Measurements from ENCODE around the gene STK4. TPM values are rescaled to one million over a fixed set of nuclear protein-coding genes. Genes with fewer than 3 reads are reported as not detected.

The STK4 gene
- total RNA-seq, 1 donor from 2014 or later = 13.7 TPM

GRCh38 chr20:45085289-45085688 is 119.0 kb downstream of the STK4 start:
- no peak for DNase-seq (ENCODE audit: low read depth in 2 of 2)

GRCh38 chr20:45085867-45086266 is 119.6 kb downstream of the STK4 start:
- no peak for DNase-seq (ENCODE audit: low read depth in 2 of 2)

GRCh38 chr20:45087097-45087790 is 120.9 kb downstream of the STK4 start:
- DNase-seq (ENCODE audit: low read depth in 2 of 2) = no peak

GRCh38 chr20:45087814-45088213 is 121.5 kb downstream of the STK4 start:
- DNase-seq (ENCODE audit: low read depth in 2 of 2) = no peak

GRCh38 chr20:45088247-45088646 is 121.9 kb downstream of the STK4 start:
- no peak for DNase-seq (ENCODE audit: low read depth in 2 of 2)

- no peak for DNase-seq (ENCODE audit: low read depth in 2 of 2)
These were observed 124.2 kb downstream of the STK4 start for GRCh38 chr20:45090481-45090880.

GRCh38 chr20:45091366-45091765 is 125.1 kb downstream of the STK4 start:
- no peak for DNase-seq (ENCODE audit: low read depth in 2 of 2)

GRCh38 chr20:45092898-45093297 is 126.6 kb downstream of the STK4 start:
- no peak for DNase-seq (ENCODE audit: low read depth in 2 of 2)

GRCh38 chr20:45094201-45094600 is 127.9 kb downstream of the STK4 start:
- no peak for DNase-seq (ENCODE audit: low read depth in 2 of 2)

- no peak for DNase-seq (ENCODE audit: low read depth in 2 of 2)
These were observed 128.7 kb downstream of the STK4 start for GRCh38 chr20:45094864-45095574.

GRCh38 chr20:45095805-45096238 is 129.5 kb downstream of the STK4 start:
- peak; percentile 37 to 61 for DNase-seq (ENCODE audit: low read depth in 2 of 2)

GRCh38 chr20:45096781-45097180 is 130.5 kb downstream of the STK4 start:
- DNase-seq (ENCODE audit: low read depth in 2 of 2) = no peak

GRCh38 chr20:45097485-45098102 is 131.3 kb downstream of the STK4 start:
- DNase-seq (ENCODE audit: low read depth in 2 of 2) = peak in 1 of 2 donors; percentile 69

GRCh38 chr20:45098103-45098773 is 131.9 kb downstream of the STK4 start:
- peak in 1 of 2 donors; percentile 43 for DNase-seq (ENCODE audit: low read depth in 2 of 2)

GRCh38 chr20:45100563-45101245 is 134.4 kb downstream of the STK4 start, which contains the start of gene KCNS1:
TSS of gene KCNS1 (minus strand) at chr20:45101127. CDS start at chr20:45099236, 1,891 bp downstream.
- peak in 1 of 2 donors; percentile 22 for DNase-seq (ENCODE audit: low read depth in 2 of 2)

GRCh38 chr20:45101333-45101850 is 135.1 kb downstream of the STK4 start:
- DNase-seq (ENCODE audit: low read depth in 2 of 2) = no peak

GRCh38 chr20:45103072-45103471 is 136.8 kb downstream of the STK4 start:
- no peak for DNase-seq (ENCODE audit: low read depth in 2 of 2)

- DNase-seq (ENCODE audit: low read depth in 2 of 2) = peak in 1 of 2 donors; percentile 79
These were observed 138.5 kb downstream of the STK4 start for GRCh38 chr20:45104786-45105185.

GRCh38 chr20:45105317-45105716 is 139.0 kb downstream of the STK4 start:
- no peak for DNase-seq (ENCODE audit: low read depth in 2 of 2)

- DNase-seq (ENCODE audit: low read depth in 2 of 2) = no peak
These were observed 143.3 kb downstream of the STK4 start for GRCh38 chr20:45109634-45110033.

- DNase-seq (ENCODE audit: low read depth in 2 of 2) = no peak
These were observed 144.0 kb downstream of the STK4 start for GRCh38 chr20:45110301-45110700.
